HG03159 (cell line): Measurements from ENCODE around the gene KCNQ4.
A peak's percentile ranks its signal among the peaks of the same experiment; 100 is the strongest.

Experiments
- ATAC-seq: cut with Tn5 transposase; IDR thresholded peaks from one replicate; pipeline ENCODE4 v1.9.1; 2021; ENCODE audit warnings: mild to moderate bottlenecking, moderate library complexity; ENCODE audit not compliant: unreplicated experiment

Gene KCNQ4

GRCh38 chr1:40818264-40818961 lies 34.8 kb downstream of the KCNQ4 start:
- ATAC-seq, result peak; percentile 75

- no peak for ATAC-seq
Measured at GRCh38 chr1:40819101-40819500, 35.5 kb downstream of the KCNQ4 start.

- ATAC-seq, result no peak
Measured at GRCh38 chr1:40820251-40820797, 36.7 kb downstream of the KCNQ4 start.

GRCh38 chr1:40820911-40821693 lies 37.5 kb downstream of the KCNQ4 start:
- ATAC-seq, result no peak

GRCh38 chr1:40822890-40823289 lies 39.3 kb downstream of the KCNQ4 start:
- no peak for ATAC-seq

GRCh38 chr1:40823345-40823744 lies 39.8 kb downstream of the KCNQ4 start:
- ATAC-seq, result no peak

GRCh38 chr1:40823983-40824382 lies 40.4 kb downstream of the KCNQ4 start:
- no peak for ATAC-seq

- no peak for ATAC-seq
Measured at GRCh38 chr1:40824591-40825434, 41.2 kb downstream of the KCNQ4 start.

GRCh38 chr1:40825435-40825788 lies 41.8 kb downstream of the KCNQ4 start:
- no peak for ATAC-seq

GRCh38 chr1:40825996-40826395 lies 42.4 kb downstream of the KCNQ4 start:
- ATAC-seq, result no peak

- no peak for ATAC-seq
Measured at GRCh38 chr1:40829631-40830245, 46.2 kb downstream of the KCNQ4 start.

- no peak for ATAC-seq
Measured at GRCh38 chr1:40830419-40830943, 46.9 kb downstream of the KCNQ4 start.

GRCh38 chr1:40831001-40831732 lies 47.6 kb downstream of the KCNQ4 start:
- ATAC-seq, result no peak

- ATAC-seq, result no peak
Measured at GRCh38 chr1:40833979-40834378, 50.4 kb downstream of the KCNQ4 start.

- ATAC-seq, result no peak
Measured at GRCh38 chr1:40834968-40835545, 51.5 kb downstream of the KCNQ4 start.

- ATAC-seq, result no peak
Measured at GRCh38 chr1:40836283-40836682, 52.7 kb downstream of the KCNQ4 start.

GRCh38 chr1:40837601-40838000 lies 54.0 kb downstream of the KCNQ4 start:
- no peak for ATAC-seq

- no peak for ATAC-seq
Measured at GRCh38 chr1:40838045-40838979, 54.7 kb downstream of the KCNQ4 start.
